ENCODE data around the gene TBL1X.

GRCh38 chrX:9717376-9717775 lies 252.5 kb downstream of the TBL1X start:
- TF ChIP-seq CTCF (conservative IDR thresholded peaks at IDR 0.05; ENCODE audit: low read depth in 2 of 2) (no peak), ETS1 (IDR thresholded peaks at IDR 0.05) (no peak), POLR2AphosphoS5 (IDR thresholded peaks at IDR 0.05; ENCODE audit: low read depth) (no peak), REST (IDR thresholded peaks at IDR 0.05; ENCODE audit: unreplicated experiment) (no peak), EZH2 (IDR thresholded peaks at IDR 0.05; ENCODE audit: low read depth, unreplicated experiment) (no peak), EZH2phosphoT487 (IDR thresholded peaks at IDR 0.05; ENCODE audit: unreplicated experiment) (no peak), CREB1 (CRISPR knock-in tag; IDR thresholded peaks at IDR 0.05; ENCODE audit: low read depth) (no peak), JUNB (IDR thresholded peaks at IDR 0.05; ENCODE audit: unreplicated experiment) (no peak), ZNF331 (CRISPR knock-in tag; IDR thresholded peaks at IDR 0.05; ENCODE audit: low read depth) (no peak), ZNF114 (CRISPR knock-in tag; IDR thresholded peaks at IDR 0.05) (no peak), STAT1 (IDR thresholded peaks at IDR 0.05; ENCODE audit: unreplicated experiment) (no peak), ZNF462 (CRISPR knock-in tag; IDR thresholded peaks at IDR 0.05) (no peak), NANOG (IDR thresholded peaks at IDR 0.05; ENCODE audit: borderline replicate concordance) (no peak)

Data from GM23338 (cell line).